ENCODE measurements around the gene GHRHR. TPM values are rescaled to one million over a fixed set of nuclear protein-coding genes. Genes with fewer than 3 reads are reported as not detected.

Gene GHRHR
- total and polyA plus RNA-seq, 9 of the 15 experiments (the other 6 are each of a cell fraction or from before 2014, with no cell fraction given): not detected

DNA sequence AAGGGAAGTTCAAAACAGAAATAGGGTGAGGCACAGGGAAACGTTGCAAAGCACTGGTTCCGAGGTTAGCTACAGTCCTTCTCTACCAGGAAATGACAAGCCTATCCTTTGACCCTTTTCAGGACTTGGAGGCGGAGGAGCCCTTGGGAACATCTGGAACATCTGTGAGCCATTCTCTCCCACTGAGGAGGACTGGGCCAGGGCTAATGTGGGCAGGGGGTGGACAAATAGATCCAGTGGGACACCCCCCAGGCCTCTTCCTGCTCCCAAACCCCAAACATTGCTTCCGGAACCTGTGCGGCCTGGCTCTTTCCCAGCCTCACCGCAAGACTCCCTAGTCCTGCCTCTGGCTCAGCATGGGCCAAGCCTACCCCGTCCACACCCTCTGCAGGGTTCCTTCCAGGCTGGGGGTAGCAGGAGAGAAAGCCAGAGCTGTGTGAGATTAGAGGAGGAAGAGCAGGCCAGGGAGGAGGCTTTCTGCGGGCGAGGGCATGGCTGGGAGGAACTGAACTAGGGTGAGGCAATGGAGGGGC lies 36.5 kb downstream of the GHRHR start:
- DNase-seq (ENCODE audit: extremely low read depth in 1 of 4, low spot score in 3 of 4) (no peak), FAIRE-seq (no peak), ATAC-seq (no peak)
- Histone ChIP-seq H3K9me1 (ENCODE audit: control insufficient read depth, insufficient read depth, low read length) (no peaks in the 10 kb centered on the region), H3K27ac (ENCODE audit: extremely low read depth, low read depth, low read length) (no peak overlapping the region), H3K4me1 (replicated peaks in 1 of 2; ENCODE audit: control insufficient read depth in 2 of 2, insufficient read depth in 2 of 2, low read length in 2 of 2) (no peaks in the 10 kb centered on the region; a peak in 2 of 5 replicates), H3K27me3 (ENCODE audit: control insufficient read depth in 2 of 2, insufficient read depth in 2 of 2, low read length in 2 of 2) (peaks cover 19 to 51% of the 10 kb centered on the region in 2 experiments; a peak in 4 of 5 replicates), H3K9me3 (replicated peaks; ENCODE audit: control insufficient read depth, insufficient read depth, low read depth, low read length) (no peaks in the 10 kb centered on the region), H3K36me3 (ENCODE audit: control insufficient read depth, insufficient read depth, low read length) (no peaks in the 10 kb centered on the region), H3K79me2 (ENCODE audit: control insufficient read depth, insufficient read depth, low read length) (no peaks in the 10 kb centered on the region), H3K9ac (ENCODE audit: insufficient read depth in 1 of 2, low read depth in 2 of 2, low read length in 2 of 2) (no peak overlapping the region), H4K20me1 (replicated peaks; ENCODE audit: control insufficient read depth, insufficient read depth, low read length) (no peaks in the 10 kb centered on the region), H2AFZ (ENCODE audit: low read depth, low read length) (no peak overlapping the region), H3K4me2 (ENCODE audit: insufficient read depth, low read length) (no peak overlapping the region), H3K4me3 (no peak overlapping the region)
- ChIA-PET CTCF (ENCODE audit: low intra/inter-chr PET ratio) (no interaction called here), POLR2A (no interaction called here)
- intact Hi-C loops (cut with micrococcal nuclease) (no loop called here), in situ Hi-C loops (cut with MboI) (no loop called here)
- TF ChIP-seq ZNF717 (CRISPR knock-in tag; IDR thresholded peaks at IDR 0.05) (no peak), U2AF2 (optimal IDR thresholded peaks at IDR 0.05; ENCODE audit: low read depth, low read length) (no peak)
- 18% methylated on average over 9 of the region's 9 CpGs for WGBS (ENCODE audit: insufficient coverage, low coverage, missing lambda C conversion rate)
- no TSS peak for BruUV-seq (replicated peaks)

DNA sequence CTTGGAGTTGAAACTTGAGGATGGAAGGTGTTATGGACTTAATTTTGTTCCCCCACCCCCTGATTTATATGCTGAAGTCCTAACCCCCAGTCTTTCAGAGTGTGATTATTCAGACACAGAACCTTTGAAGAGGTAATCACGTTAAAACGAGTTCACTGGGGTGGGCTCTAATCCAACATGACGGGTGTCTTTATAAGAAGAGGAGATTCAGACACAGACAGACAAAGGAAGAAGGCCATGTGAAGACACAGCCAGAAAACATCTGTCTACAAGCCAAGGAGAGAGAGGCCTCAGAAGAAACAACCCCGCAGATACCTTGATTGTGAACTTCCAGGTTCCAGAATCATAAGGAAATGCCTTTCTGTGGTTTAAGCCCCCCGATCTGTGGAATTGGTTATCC lies 37.0 kb downstream of the GHRHR start:
- H3K27ac ChIP-seq (ENCODE audit: extremely low read depth, low read depth, low read length): no peak overlapping the region
- in situ Hi-C loops (cut with MboI) (no loop called here), intact Hi-C loops (cut with micrococcal nuclease) (no loop called here)
- no peak for DNase-seq (ENCODE audit: extremely low read depth in 1 of 4, low spot score in 3 of 4)
- H3K4me2 ChIP-seq (ENCODE audit: insufficient read depth, low read length): no peak overlapping the region
- ATAC-seq: no peak
- no peaks in the 10 kb centered on the region for H3K79me2 ChIP-seq (ENCODE audit: control insufficient read depth, insufficient read depth, low read length)
- no peaks in the 10 kb centered on the region for H3K36me3 ChIP-seq (ENCODE audit: control insufficient read depth, insufficient read depth, low read length)
- no peaks in the 10 kb centered on the region for H3K9me1 ChIP-seq (ENCODE audit: control insufficient read depth, insufficient read depth, low read length)
- 0% methylated on average over 5 of the region's 5 CpGs for WGBS (ENCODE audit: insufficient coverage, low coverage, missing lambda C conversion rate)
- BruUV-seq (replicated peaks): no TSS peak
- H4K20me1 ChIP-seq (replicated peaks; ENCODE audit: control insufficient read depth, insufficient read depth, low read length): no peaks in the 10 kb centered on the region
- H2AFZ ChIP-seq (ENCODE audit: low read depth, low read length): no peak overlapping the region
- no peaks in the 10 kb centered on the region; a peak in 1 of 5 replicates for H3K4me1 ChIP-seq (replicated peaks in 1 of 2; ENCODE audit: control insufficient read depth in 2 of 2, insufficient read depth in 2 of 2, low read length in 2 of 2)
- ChIA-PET POLR2A (no interaction called here), CTCF (ENCODE audit: low intra/inter-chr PET ratio) (no interaction called here)
- no peaks in the 10 kb centered on the region for H3K9me3 ChIP-seq (replicated peaks; ENCODE audit: control insufficient read depth, insufficient read depth, low read depth, low read length)
- no peak overlapping the region for H3K4me3 ChIP-seq
- peaks cover 19 to 50% of the 10 kb centered on the region in 2 experiments; a peak in 4 of 5 replicates for H3K27me3 ChIP-seq (ENCODE audit: control insufficient read depth in 2 of 2, insufficient read depth in 2 of 2, low read length in 2 of 2)
- TF ChIP-seq ZNF224 (CRISPR knock-in tag; IDR thresholded peaks at IDR 0.05) (no peak), ETV5 (CRISPR knock-in tag; IDR thresholded peaks at IDR 0.05; ENCODE audit: low read depth) (no peak), SMARCB1 (IDR thresholded peaks at IDR 0.05; ENCODE audit: insufficient read length, low read depth) (no peak), ILF3 (IDR thresholded peaks at IDR 0.05; ENCODE audit: borderline replicate concordance) (no peak)
- no peak overlapping the region for H3K9ac ChIP-seq (ENCODE audit: insufficient read depth in 1 of 2, low read depth in 2 of 2, low read length in 2 of 2)
- FAIRE-seq: no peak

All from K562 (cell line).